Sigmoid colon (tissue), 7 donors: Measurements from ENCODE around the gene GBP2. TPM values are rescaled to one million over a fixed set of nuclear protein-coding genes. Genes with fewer than 3 reads are reported as not detected.

Experiments
- DNase-seq: peaks from one replicate; pipeline ENCODE4 v3.0.0-alpha.2; 2019
- H3K27ac ChIP-seq, 4 donors: fragments of 200-600 bp; sonication (generic); one replicate each; pipeline ENCODE4 v1.5.1; 2016 to 2019; ENCODE audit warnings: mild to moderate bottlenecking in 1 of 4
- H3K27me3 ChIP-seq, 3 donors: fragments of 200-600 bp; sonication (generic); one replicate each; pipeline ENCODE4 v1.5.1; 2019; ENCODE audit warnings: mild to moderate bottlenecking in 1 of 3
- H3K36me3 ChIP-seq, 4 donors: fragments of 200-600 bp; sonication (generic); one replicate each; pipeline ENCODE4 v1.5.1; 2016 to 2019
- H3K4me1 ChIP-seq, 4 donors: fragments of 200-600 bp; sonication (generic); one replicate each; pipeline ENCODE4 v1.5.1; 2017 to 2019
- H3K4me3 ChIP-seq, 4 donors: fragments of 200-600 bp; sonication (generic); one replicate each; pipeline ENCODE4 v1.5.1; 2017 to 2019; ENCODE audit warnings: mild to moderate bottlenecking in 2 of 4, moderate library complexity in 1 of 4
- H3K9me3 ChIP-seq, 4 donors: fragments of 200-600 bp in 3 of 4; sonication (generic) in 3 of 4; one replicate each; pipeline versions ENCODE4 v1.5.1 to v1.6.1; 2013 to 2019
- CTCF ChIP-seq, 4 experiments: fragments of 450-650 bp in 3 of 4; fragments of 200-600 bp in 1 of 4; IDR thresholded peaks; one replicate each; pipeline ENCODE4 v1.5.1; 2016 to 2019; ENCODE audit warnings: antibody characterized with exemption in 4 of 4, mild to moderate bottlenecking in 3 of 4, moderate library complexity in 2 of 4
- EP300 ChIP-seq, 4 donors: sonication (generic); formaldehyde crosslinking; IDR thresholded peaks; one replicate each; pipeline ENCODE4 v1.6.1; 2017; ENCODE audit warnings: antibody characterized with exemption in 4 of 4
- POLR2A ChIP-seq, 2 donors: fragments of 450-650 bp; IDR thresholded peaks; one replicate each; pipeline ENCODE4 v1.6.1; 2016; ENCODE audit warnings: antibody characterized with exemption in 2 of 2, mild to moderate bottlenecking in 2 of 2, moderate library complexity in 2 of 2
- POLR2AphosphoS5 ChIP-seq, 4 donors: sonication (generic); formaldehyde crosslinking; IDR thresholded peaks; one replicate each; pipeline ENCODE4 v1.6.1; 2017; ENCODE audit warnings: antibody characterized with exemption in 4 of 4
- WGBS, 2 donors: extraction: QIAGEN DNeasy Blood & Tissue Kit; methylation state at CpG; one replicate each; pipeline ENCODE4 v1.1.7; 2013; 5-methylcytosine and 5-hydroxymethylcytosine counted together
- intact Hi-C: fragments of 100-400 bp; cut with DNase I; formaldehyde crosslinking; loops from one replicate; pipeline ENCODE4 v1.15.1; 2023
- polyA plus RNA-seq, 3 donors: library from polyadenylated mRNA; stranded (reverse); fragments of 200-250 nt; gene quantifications; one replicate each; pipeline ENCODE4 v1.2.3, GENCODE V29; 2013
- total RNA-seq, 4 donors: library from RNA; depleted of rRNA; stranded (reverse); fragments of >200 nt; gene quantifications; one replicate each; pipeline ENCODE4 v1.1.0, GENCODE V29; 2016
- donor health status: healthy with polysubstance abuse.
- donor health status: Bipolar disorder and iron deficiency.
- donor health status: healthy.

GBP2 gene
- total and polyA plus RNA-seq, 7 donors: 39.5 to 152 (median 115) TPM

GRCh38 chr1:89147678-89148658 is 22.1 kb upstream of the GBP2 start:
- no peaks in the 10 kb centered on the region for H3K9me3 ChIP-seq
- H3K36me3 ChIP-seq: no peaks in the 10 kb centered on the region
- no peaks in the 10 kb centered on the region for H3K4me1 ChIP-seq
- 81 to 88% methylated on average over 3 of the region's 3 CpGs for WGBS, 2 donors
- no peak overlapping the region for H3K4me3 ChIP-seq
- DNase-seq: no peak
- TF ChIP-seq EP300 (IDR thresholded peaks at IDR 0.05): no peak
- no peak for TF ChIP-seq POLR2AphosphoS5 (IDR thresholded peaks at IDR 0.05)
- TF ChIP-seq POLR2A (IDR thresholded peaks at IDR 0.05): no peak
- no peak for TF ChIP-seq CTCF (IDR thresholded peaks at IDR 0.05)
- no peaks in the 10 kb centered on the region for H3K27me3 ChIP-seq
- intact Hi-C loops: no loop called here
- H3K27ac ChIP-seq: no peak overlapping the region

- no peaks in the 10 kb centered on the region for H3K36me3 ChIP-seq
- no peak for DNase-seq
- H3K27me3 ChIP-seq: no peaks in the 10 kb centered on the region
- H3K4me3 ChIP-seq: no peak overlapping the region
- H3K27ac ChIP-seq: no peak overlapping the region
- WGBS, 2 donors: 80 to 82% methylated on average over 3 of the region's 3 CpGs
- no peaks in the 10 kb centered on the region for H3K9me3 ChIP-seq
- TF ChIP-seq CTCF (IDR thresholded peaks at IDR 0.05) (no peak), POLR2A (IDR thresholded peaks at IDR 0.05) (no peak), POLR2AphosphoS5 (IDR thresholded peaks at IDR 0.05) (no peak), EP300 (IDR thresholded peaks at IDR 0.05) (no peak)
- no peaks in the 10 kb centered on the region for H3K4me1 ChIP-seq
- intact Hi-C loops: no loop called here
Measured at GRCh38 chr1:89146721-89147120, 20.8 kb upstream of the GBP2 start.

- DNase-seq: no peak
- H3K9me3 ChIP-seq: no peaks in the 10 kb centered on the region
- no peaks in the 10 kb centered on the region for H3K36me3 ChIP-seq
- no peaks in the 10 kb centered on the region for H3K4me1 ChIP-seq
- no peak overlapping the region for H3K27ac ChIP-seq
- intact Hi-C loops: no loop called here
- 74 to 82% methylated on average over 2 of the region's 2 CpGs for WGBS, 2 donors
- TF ChIP-seq EP300 (IDR thresholded peaks at IDR 0.05) (no peak), POLR2A (IDR thresholded peaks at IDR 0.05) (no peak), CTCF (IDR thresholded peaks at IDR 0.05) (no peak), POLR2AphosphoS5 (IDR thresholded peaks at IDR 0.05) (no peak)
- no peak overlapping the region for H3K4me3 ChIP-seq
- H3K27me3 ChIP-seq: no peaks in the 10 kb centered on the region
Measured at GRCh38 chr1:89143484-89143883, 17.6 kb upstream of the GBP2 start.

- H3K4me3 ChIP-seq: no peak overlapping the region
- intact Hi-C loops: no loop called here
- no peak overlapping the region for H3K27ac ChIP-seq
- DNase-seq: no peak
- no peaks in the 10 kb centered on the region for H3K36me3 ChIP-seq
- no peaks in the 10 kb centered on the region for H3K4me1 ChIP-seq
- H3K9me3 ChIP-seq: no peaks in the 10 kb centered on the region
- 83 to 91% methylated on average over 4 of the region's 4 CpGs for WGBS, 2 donors
- no peak for TF ChIP-seq EP300 (IDR thresholded peaks at IDR 0.05)
- TF ChIP-seq CTCF (IDR thresholded peaks at IDR 0.05): no peak
- TF ChIP-seq POLR2AphosphoS5 (IDR thresholded peaks at IDR 0.05): no peak
- no peaks in the 10 kb centered on the region for H3K27me3 ChIP-seq
Measured at GRCh38 chr1:89142160-89142559, 16.2 kb upstream of the GBP2 start.
